Measurements from ENCODE around the gene HS6ST3.

Gene HS6ST3

DNA sequence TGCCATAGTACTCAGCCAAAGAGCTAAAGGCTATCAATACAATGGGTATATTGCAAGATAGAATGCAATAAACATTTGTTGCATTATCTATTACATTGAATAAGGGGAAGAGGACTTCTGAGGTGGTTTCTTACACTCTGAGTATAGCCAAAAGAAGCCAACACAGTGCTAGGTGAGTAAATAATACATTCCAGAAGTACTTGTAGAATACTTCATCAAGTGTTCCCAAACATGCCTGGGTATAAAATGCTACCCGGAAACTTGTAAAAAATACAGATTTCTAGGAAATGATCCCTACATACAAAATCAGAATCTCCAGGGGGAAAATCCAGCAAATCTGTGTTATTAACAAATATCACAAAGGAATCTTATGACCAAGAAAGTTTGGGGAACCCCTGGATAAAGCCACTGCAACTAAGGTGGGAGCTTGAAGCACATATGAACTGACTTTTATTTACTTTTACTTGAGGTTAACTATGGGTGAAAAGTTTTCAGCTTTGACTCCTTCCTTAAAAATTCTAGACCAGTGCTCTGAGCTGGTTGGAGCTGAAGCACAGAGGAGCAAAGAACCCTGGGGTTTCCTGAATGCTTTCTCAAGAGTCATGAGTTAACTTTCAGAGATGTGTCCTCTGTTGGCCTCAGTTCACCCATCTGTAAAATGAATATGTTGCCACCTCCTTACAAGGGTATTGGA, 768.4 kb downstream of the HS6ST3 start:
- DNase-seq, result no peak

DNA sequence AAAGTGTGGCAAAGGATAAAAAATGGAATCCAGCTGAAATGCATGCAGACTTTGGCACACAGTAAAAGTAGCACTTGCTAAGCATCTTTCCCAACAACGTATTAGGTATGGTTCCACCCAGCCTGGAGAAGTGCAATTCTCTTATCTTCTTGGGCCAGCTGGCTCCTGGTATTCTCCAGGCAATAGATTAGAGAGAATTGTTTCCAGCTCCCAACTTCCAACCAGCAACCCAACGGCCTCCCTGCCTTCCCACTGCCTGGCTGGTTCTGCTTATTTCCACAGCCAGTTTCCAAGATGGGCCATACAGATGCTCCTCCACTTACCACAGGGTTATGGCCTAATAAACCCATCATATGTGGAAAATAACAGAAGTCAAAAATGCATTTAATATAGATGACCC, 771.0 kb downstream of the HS6ST3 start:
- no peak for DNase-seq

DNA sequence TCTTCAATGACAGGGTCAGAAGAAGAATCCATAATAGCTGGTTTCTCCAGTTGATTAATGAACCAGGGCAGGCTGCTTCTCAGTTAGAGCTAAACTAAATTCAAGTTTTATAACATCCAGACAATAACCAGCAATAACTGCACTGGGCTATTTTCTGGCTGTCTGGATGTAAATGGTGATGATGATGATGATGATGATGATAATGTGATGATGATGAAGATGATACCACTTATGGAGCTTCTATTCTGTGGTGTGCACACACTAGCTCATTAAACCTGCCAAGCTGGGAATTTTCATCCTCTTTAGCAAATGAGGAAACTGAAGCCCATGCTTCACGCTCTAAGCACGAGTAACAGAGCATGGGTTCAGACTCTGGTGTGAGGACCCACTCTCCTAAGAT, 772.2 kb downstream of the HS6ST3 start:
- no peak for DNase-seq

DNA sequence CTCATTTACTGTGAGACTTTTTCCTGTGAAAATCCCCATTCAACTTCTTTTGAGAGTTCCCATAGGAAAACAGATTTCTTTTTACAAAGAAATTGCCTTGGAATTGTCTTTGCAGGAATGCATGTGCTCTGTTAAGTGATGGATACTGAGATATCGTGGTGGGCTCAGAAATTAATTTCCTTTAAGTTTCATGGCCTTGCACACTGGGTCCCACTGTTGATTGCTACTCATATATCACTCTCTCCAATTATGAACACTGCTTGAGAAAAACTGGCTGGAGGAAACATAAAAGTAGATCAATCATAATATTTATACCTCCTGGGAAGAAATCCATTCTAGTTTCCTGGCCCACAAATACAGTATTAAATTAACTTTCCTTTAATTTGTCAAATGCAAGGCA, 773.1 kb downstream of the HS6ST3 start:
- DNase-seq, result no peak

DNA sequence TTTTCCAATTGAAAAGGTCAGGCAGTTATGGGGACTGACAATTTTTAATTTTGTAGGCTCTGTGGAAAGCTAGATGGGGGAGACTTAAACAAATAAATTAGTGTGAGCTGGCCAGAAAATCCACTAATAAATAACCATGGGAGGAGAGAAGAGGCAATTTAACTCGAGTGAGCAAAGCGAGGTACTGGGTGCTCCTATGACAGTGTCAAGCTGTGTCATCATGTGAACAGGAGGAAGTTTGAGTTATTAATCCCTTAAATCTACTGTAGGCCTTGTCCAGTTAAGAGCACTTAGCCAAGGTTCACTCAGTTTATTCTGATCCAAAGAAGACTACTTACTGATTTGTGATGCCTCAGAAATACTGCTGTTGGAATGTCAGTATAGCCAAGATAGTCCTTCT, 781.6 kb downstream of the HS6ST3 start:
- DNase-seq, result no peak

DNA sequence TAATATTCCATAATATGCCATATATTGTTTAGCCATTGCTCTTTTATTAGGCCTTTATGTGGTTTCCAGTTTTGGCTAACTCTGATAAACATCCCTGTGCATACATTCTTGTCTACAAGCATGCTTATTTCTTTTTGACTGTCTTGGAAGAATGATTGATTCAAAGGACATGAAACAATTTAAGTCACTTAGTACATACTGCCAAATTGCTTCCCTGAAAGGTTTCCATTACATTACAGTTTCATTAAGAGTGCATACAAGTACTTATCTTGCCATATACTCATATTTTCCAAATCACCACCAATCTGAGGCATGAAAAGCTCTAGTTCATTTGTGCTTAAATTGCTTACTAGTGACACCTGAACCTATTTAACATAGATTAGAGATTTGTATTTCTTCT, 790.5 kb downstream of the HS6ST3 start:
- no peak for DNase-seq

All from NCI-H524 treated with DMSO at 0.1 percent for 48 hours (cell line).